ENCODE measurements around the gene OLFM3.

The OLFM3 gene

GRCh38 chr1:101757985-101758384 lies 238.7 kb downstream of the OLFM3 start:
- TF ChIP-seq GABPA (IDR thresholded peaks at IDR 0.05; ENCODE audit: low read depth) (no peak), REST (IDR thresholded peaks at IDR 0.05; ENCODE audit: insufficient replicate concordance, low read depth) (no peak), CTCF (IDR thresholded peaks at IDR 0.05; ENCODE audit: insufficient read depth, low read length) (no peak), SPI1 (IDR thresholded peaks at IDR 0.05; ENCODE audit: borderline replicate concordance, low read depth) (no peak), POLR2AphosphoS5 (IDR thresholded peaks at IDR 0.05; ENCODE audit: low read depth) (no peak)

GRCh38 chr1:101756411-101756810 lies 240.3 kb downstream of the OLFM3 start:
- TF ChIP-seq POLR2AphosphoS5 (IDR thresholded peaks at IDR 0.05; ENCODE audit: low read depth) (no peak), GABPA (IDR thresholded peaks at IDR 0.05; ENCODE audit: low read depth) (no peak), SPI1 (IDR thresholded peaks at IDR 0.05; ENCODE audit: borderline replicate concordance, low read depth) (no peak), REST (IDR thresholded peaks at IDR 0.05; ENCODE audit: insufficient replicate concordance, low read depth) (no peak), CTCF (IDR thresholded peaks at IDR 0.05; ENCODE audit: insufficient read depth, low read length) (no peak)
- Histone ChIP-seq H3K27ac (replicated peaks) (no peak overlapping the region), H3K27me3 (ENCODE audit: insufficient read depth, poor library complexity, severe bottlenecking) (no peaks in the 10 kb centered on the region), H3K4me3 (replicated peaks; ENCODE audit: insufficient read depth, low read length) (no peak overlapping the region)
- no peak for DNase-seq (ENCODE audit: low read depth in 1 of 2, low spot score in 1 of 2)

More at GRCh38 chr1:101757985-101758384, 238.7 kb downstream of the OLFM3 start:
- Histone ChIP-seq H3K27ac (replicated peaks) (no peak overlapping the region), H3K27me3 (ENCODE audit: insufficient read depth, poor library complexity, severe bottlenecking) (no peaks in the 10 kb centered on the region), H3K4me3 (replicated peaks; ENCODE audit: insufficient read depth, low read length) (no peak overlapping the region)
- no peak for DNase-seq (ENCODE audit: low read depth in 1 of 2, low spot score in 1 of 2)

All from HL-60 (cell line).